SIG-M5 treated with dmso at 0.1 percent for 504 hours (cell line): ENCODE results near the gene GTF3C5.

ENCODE experiments used
- DNase-seq: peaks from one replicate; lab custom pipeline; 2025; ENCODE audit not compliant: unreplicated experiment; lab: John Stamatoyannopoulos, UW

GTF3C5 gene

DNA sequence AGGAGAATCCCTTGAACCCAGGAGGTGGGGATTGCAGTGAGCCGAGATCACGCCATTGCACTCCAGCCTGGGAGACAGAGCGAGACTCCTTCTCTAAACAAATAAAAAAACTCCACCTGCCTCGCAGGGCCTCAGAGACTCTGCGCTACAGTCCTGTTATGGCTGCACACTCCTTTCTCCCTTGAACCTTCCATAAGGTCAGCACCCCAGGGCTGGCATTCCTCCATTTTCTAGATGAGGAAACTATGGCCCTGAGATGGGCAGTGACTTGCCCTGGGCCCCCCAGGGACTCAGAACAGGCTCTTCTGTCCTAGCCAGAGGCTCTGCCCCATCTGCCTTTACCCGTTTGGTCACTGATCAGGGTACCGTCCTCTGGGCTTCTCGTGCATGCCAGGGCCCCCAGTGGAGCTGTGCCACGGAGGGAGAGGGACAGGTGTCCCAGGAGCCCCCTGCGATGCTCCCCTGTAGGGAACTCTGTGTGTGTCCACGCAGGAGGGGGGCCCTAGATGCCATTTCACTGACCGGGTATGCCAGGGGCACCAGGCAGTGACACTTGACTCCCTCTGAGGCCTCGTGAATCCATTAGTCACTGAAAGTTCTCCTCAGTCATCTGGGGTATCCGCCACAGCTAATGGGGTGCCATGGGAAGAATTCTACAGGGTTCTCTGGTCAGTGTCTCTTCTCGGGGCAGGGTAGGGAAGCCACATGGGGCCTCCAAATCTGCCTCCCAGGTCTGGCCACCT lies 74.1 kb downstream of the GTF3C5 start:
- DNase-seq: no peak

DNA sequence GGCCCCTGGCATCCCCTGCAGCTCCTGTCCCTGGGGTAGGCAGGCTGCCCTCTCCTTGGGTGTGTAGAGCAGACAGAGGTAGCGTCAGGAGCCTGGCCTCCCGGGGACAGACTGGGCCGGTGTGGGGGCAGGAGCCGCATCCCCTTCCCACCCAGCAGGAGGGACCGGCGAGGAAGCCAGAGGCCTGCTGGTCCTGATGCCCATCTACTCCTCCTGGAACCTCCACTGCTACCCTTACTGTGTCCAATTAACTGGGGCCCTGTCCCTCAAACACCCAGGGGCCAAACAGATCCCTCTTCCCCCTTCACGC lies 74.6 kb downstream of the GTF3C5 start:
- DNase-seq: no peak

DNA sequence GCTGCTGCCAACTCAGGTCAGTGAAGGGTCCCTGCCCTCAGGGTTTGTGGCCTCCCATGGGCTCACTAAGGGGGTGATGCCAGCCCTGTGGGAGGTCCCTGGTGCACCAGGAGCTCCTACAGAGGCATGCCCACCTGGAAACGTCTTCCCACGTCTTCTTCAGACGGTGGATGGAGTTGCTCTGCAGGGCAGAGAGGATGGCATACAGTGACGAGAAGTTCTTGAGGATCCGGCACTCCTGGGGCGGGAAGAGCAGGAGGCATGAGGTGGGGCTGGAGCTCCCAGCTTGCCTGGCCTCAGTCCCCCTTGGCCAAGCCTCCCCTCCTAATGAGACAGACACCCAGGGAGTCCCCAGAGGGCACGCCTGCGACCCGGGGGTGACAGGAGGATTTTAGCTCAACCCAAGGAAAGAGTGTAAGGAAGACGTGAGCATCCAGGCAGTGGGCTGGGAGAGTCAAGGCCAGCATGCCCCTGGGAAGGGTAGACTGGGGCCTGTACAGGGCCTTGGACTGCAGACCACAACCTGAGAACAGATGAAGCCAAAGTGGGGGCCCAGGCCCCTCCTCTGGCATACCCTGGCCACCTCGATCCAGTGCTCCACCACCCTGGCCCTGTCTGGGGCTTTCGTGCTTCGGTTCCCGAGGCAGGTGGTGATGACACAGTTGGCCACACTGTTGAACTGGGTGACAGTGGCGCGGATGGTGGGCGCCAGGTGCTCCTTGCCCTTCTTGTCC lies 75.9 kb downstream of the GTF3C5 start:
- DNase-seq: no peak

DNA sequence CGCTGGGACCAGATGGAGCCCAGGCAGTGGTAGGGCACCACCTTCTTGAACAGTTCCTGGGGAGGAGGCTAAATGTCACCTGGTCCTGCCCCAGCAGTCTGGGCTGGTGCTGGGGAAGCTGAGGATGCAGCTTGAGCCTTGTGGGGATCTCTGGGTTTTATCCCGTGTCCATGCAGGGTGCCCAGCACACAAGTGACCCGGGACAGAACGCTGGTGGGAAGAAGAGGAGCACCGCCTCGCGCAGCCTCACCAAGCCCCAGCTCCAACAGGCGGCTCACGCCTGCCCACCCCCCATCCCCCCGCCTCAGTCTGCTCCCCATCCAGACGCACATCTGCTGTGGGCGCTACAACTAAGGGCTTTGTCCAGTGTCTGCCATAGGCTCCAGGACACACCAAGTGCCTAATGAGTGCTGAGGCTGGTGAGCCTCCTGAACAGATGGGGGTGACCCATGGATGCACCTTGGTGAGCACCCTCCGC lies 76.5 kb downstream of the GTF3C5 start:
- DNase-seq: no peak
